Measurements from ENCODE around the gene NKPD1.
A peak's percentile ranks its signal among the peaks of the same experiment; 100 is the strongest.

Gene NKPD1

DNA sequence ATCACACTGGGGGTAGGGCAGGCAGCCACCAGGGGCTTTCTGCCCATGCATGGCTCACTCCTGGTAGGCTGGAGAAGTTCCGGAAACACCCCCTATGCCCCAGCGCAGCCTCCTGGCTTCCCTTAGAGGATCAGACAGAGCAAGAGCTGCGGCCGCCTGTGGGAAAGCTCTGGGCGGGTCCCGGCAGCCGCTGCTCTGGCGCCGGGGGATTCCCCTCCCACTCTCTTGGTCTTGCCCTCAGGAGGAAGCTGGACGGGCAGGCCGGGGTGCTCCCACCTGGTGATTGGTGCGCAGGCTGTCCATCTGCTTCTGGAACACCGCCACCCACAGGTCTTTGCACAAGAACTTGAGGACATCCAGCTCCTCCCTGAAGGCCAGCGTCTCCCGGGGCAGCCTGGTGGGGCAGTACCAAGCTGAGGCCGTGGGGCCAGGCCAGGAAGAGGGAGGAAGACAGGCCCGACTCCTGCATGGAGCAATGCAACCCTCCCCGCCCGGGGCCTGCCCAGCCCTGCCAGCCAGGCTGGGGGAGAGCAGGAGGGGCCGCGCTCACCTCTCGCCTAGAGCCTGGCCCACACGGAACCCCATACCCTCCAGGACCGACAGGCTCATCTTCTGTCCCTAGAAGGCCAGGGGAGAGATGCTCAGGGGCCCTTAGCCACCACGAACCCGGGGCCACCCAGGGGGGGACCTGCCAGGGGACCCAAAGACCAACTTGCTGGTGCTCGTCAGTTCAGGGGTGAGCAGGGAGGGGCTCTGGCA lies 4.0 kb upstream of the NKPD1 start:
- Histone ChIP-seq H3K4me1 (ENCODE audit: control insufficient read depth, insufficient read depth, low read depth, low read length) (peaks cover 14% of the 10 kb centered on the region), H3K9ac (ENCODE audit: low read length) (no peak overlapping the region), H3K23ac (ENCODE audit: low read length in 2 of 2) (no peak overlapping the region), H3K27me3 (ENCODE audit: control insufficient read depth in 1 of 2, insufficient read depth in 1 of 2, low read length in 2 of 2) (peaks cover 33% of the 10 kb centered on the region in 2 experiments), H3K14ac (ENCODE audit: low read length in 2 of 2) (no peak overlapping the region), H3K9me3 (ENCODE audit: control insufficient read depth, low read length) (no peaks in the 10 kb centered on the region), H3K4me2 (ENCODE audit: low read length, poor library complexity, severe bottlenecking) (no peak overlapping the region), H2AK5ac (ENCODE audit: low read length, severe bottlenecking) (no peak overlapping the region), H3K27ac (ENCODE audit: low read length, poor library complexity, severe bottlenecking) (no peak overlapping the region), H2BK120ac (ENCODE audit: low read depth, low read length) (no peak overlapping the region), H2BK5ac (ENCODE audit: low read depth, low read length, poor library complexity, severe bottlenecking) (no peak overlapping the region), H3K4ac (ENCODE audit: low read depth in 1 of 2, low read length in 2 of 2) (no peak overlapping the region), H2BK12ac (ENCODE audit: low read length in 2 of 2) (peak overlapping the region in 1 of 2 experiments; percentile 15), H3K79me1 (replicated peaks; ENCODE audit: low read length, poor library complexity, severe bottlenecking) (no peaks in the 10 kb centered on the region), H3K18ac (ENCODE audit: low read depth in 1 of 2, low read length in 2 of 2) (peak overlapping the region in 1 of 2 experiments; percentile 11), H2BK15ac (ENCODE audit: low read depth, poor library complexity, severe bottlenecking) (peak overlapping the region; percentile 12), H3K36me3 (ENCODE audit: control insufficient read depth in 1 of 2, insufficient read depth in 2 of 2, low read depth in 1 of 2, low read length in 2 of 2) (peaks cover 0 to 7% of the 10 kb centered on the region in 2 experiments), H4K91ac (ENCODE audit: low read length) (no peak overlapping the region), H4K8ac (ENCODE audit: low read length) (peak overlapping the region; percentile 76), H2AFZ (ENCODE audit: low read depth, low read length) (no peak overlapping the region), H3K4me3 (ENCODE audit: insufficient read depth in 1 of 2, low read depth in 1 of 2, low read length in 2 of 2) (no peak overlapping the region)
- WGBS: 49% methylated on average over 27 of the region's 27 CpGs
- DNase-seq: peak; percentile 79

DNA sequence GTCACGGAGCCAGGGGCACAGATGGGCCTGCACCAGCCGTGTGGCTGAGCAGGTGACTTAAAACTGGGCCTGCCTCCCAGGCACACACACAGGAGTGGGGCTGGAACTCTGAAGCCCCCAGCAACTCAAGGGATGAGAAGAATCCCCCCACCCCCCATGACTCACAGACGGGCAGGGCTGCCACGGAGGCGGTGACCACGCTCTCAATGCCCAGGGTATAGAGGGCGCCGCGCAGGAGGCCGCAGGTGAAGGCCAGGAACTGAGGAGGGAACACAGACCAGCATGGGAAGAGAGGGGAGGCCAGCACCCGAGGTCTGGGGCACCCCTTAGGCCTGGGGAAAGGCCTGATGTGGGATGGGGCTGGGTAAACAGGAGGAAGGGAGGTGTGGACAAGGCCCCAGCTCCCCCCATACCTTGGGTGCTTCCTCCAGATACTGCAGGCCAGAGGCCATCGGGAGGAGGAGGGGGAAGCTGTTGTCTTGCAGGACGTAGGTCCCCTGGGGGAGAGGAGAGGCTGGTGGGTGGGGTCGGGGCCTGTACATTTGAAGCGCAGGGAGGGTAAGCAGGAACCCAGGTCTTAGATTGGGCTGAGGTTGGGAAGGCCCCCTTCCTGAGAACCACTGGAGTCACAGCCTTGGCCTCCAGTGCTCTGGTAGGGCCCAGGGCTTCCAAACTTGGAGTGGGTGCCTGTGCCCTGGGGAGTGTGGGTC lies 3.1 kb upstream of the NKPD1 start:
- H2BK5ac ChIP-seq (ENCODE audit: low read depth, low read length, poor library complexity, severe bottlenecking): no peak overlapping the region
- peak overlapping the region in 1 of 2 experiments; percentile 27 for H3K4ac ChIP-seq (ENCODE audit: low read depth in 1 of 2, low read length in 2 of 2)
- H2BK12ac ChIP-seq (ENCODE audit: low read length in 2 of 2): no peak overlapping the region
- H2AFZ ChIP-seq (ENCODE audit: low read depth, low read length): no peak overlapping the region
- H3K9me3 ChIP-seq (ENCODE audit: control insufficient read depth, low read length): no peaks in the 10 kb centered on the region
- H2BK15ac ChIP-seq (ENCODE audit: low read depth, poor library complexity, severe bottlenecking): peak overlapping the region; percentile 83
- H4K91ac ChIP-seq (ENCODE audit: low read length): peak overlapping the region; percentile 71
- H3K36me3 ChIP-seq (ENCODE audit: control insufficient read depth in 1 of 2, insufficient read depth in 2 of 2, low read depth in 1 of 2, low read length in 2 of 2): peaks cover 0 to 6% of the 10 kb centered on the region in 2 experiments
- peaks cover 14% of the 10 kb centered on the region for H3K4me1 ChIP-seq (ENCODE audit: control insufficient read depth, insufficient read depth, low read depth, low read length)
- no peak overlapping the region for H3K4me2 ChIP-seq (ENCODE audit: low read length, poor library complexity, severe bottlenecking)
- no peak overlapping the region for H2AK5ac ChIP-seq (ENCODE audit: low read length, severe bottlenecking)
- no peak for DNase-seq
- no peak overlapping the region for H3K27ac ChIP-seq (ENCODE audit: low read length, poor library complexity, severe bottlenecking)
- peak overlapping the region in 1 of 2 experiments; percentile 13 for H3K14ac ChIP-seq (ENCODE audit: low read length in 2 of 2)
- no peak overlapping the region for H3K23ac ChIP-seq (ENCODE audit: low read length in 2 of 2)
- no peaks in the 10 kb centered on the region for H3K79me1 ChIP-seq (replicated peaks; ENCODE audit: low read length, poor library complexity, severe bottlenecking)
- H3K18ac ChIP-seq (ENCODE audit: low read depth in 1 of 2, low read length in 2 of 2): peak overlapping the region in 1 of 2 experiments; percentile 37
- H3K27me3 ChIP-seq (ENCODE audit: control insufficient read depth in 1 of 2, insufficient read depth in 1 of 2, low read length in 2 of 2): peaks cover 33 to 41% of the 10 kb centered on the region in 2 experiments
- H4K8ac ChIP-seq (ENCODE audit: low read length): peak overlapping the region; percentile 30
- no peak overlapping the region for H3K4me3 ChIP-seq (ENCODE audit: insufficient read depth in 1 of 2, low read depth in 1 of 2, low read length in 2 of 2)
- H2BK120ac ChIP-seq (ENCODE audit: low read depth, low read length): no peak overlapping the region
- 91% methylated on average over 15 of the region's 15 CpGs for WGBS
- no peak overlapping the region for H3K9ac ChIP-seq (ENCODE audit: low read length)

DNA sequence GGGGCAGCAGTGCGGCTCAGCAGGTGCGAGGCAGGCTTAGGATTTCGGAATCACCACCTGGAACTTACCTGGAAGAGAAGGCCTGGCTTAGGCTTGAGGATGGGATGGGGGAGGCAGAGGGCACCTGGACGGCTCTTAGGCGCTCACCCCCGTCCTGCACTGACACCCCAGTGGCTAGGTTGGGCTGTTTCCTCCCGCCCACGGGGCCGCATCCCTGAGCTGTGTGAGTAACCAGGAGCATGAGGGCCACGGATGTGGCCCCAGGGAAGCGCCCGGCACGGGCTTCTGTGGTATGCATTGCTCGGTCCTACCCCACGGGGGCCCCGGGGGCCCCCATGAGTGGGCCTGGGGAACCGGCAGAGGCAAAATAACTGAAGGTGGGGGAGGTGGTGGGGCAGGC lies 2.4 kb upstream of the NKPD1 start:
- no peak overlapping the region for H3K14ac ChIP-seq (ENCODE audit: low read length in 2 of 2)
- H2BK5ac ChIP-seq (ENCODE audit: low read depth, low read length, poor library complexity, severe bottlenecking): no peak overlapping the region
- H2BK12ac ChIP-seq (ENCODE audit: low read length in 2 of 2): no peak overlapping the region
- no peak overlapping the region for H3K27ac ChIP-seq (ENCODE audit: low read length, poor library complexity, severe bottlenecking)
- H3K9ac ChIP-seq (ENCODE audit: low read length): no peak overlapping the region
- peaks cover 37 to 44% of the 10 kb centered on the region in 2 experiments for H3K27me3 ChIP-seq (ENCODE audit: control insufficient read depth in 1 of 2, insufficient read depth in 1 of 2, low read length in 2 of 2)
- no peak overlapping the region for H3K4ac ChIP-seq (ENCODE audit: low read depth in 1 of 2, low read length in 2 of 2)
- no peak overlapping the region for H3K4me2 ChIP-seq (ENCODE audit: low read length, poor library complexity, severe bottlenecking)
- no peak overlapping the region for H4K91ac ChIP-seq (ENCODE audit: low read length)
- H2BK120ac ChIP-seq (ENCODE audit: low read depth, low read length): no peak overlapping the region
- no peak for DNase-seq
- H3K79me1 ChIP-seq (replicated peaks; ENCODE audit: low read length, poor library complexity, severe bottlenecking): no peaks in the 10 kb centered on the region
- H3K23ac ChIP-seq (ENCODE audit: low read length in 2 of 2): peak overlapping the region in 1 of 2 experiments; percentile 15
- no peaks in the 10 kb centered on the region for H3K9me3 ChIP-seq (ENCODE audit: control insufficient read depth, low read length)
- WGBS: 86% methylated on average over 17 of the region's 17 CpGs
- H3K4me1 ChIP-seq (ENCODE audit: control insufficient read depth, insufficient read depth, low read depth, low read length): peaks cover 14% of the 10 kb centered on the region
- no peak overlapping the region for H2AK5ac ChIP-seq (ENCODE audit: low read length, severe bottlenecking)
- H4K8ac ChIP-seq (ENCODE audit: low read length): peak overlapping the region; percentile 32
- no peak overlapping the region for H2AFZ ChIP-seq (ENCODE audit: low read depth, low read length)
- no peak overlapping the region for H2BK15ac ChIP-seq (ENCODE audit: low read depth, poor library complexity, severe bottlenecking)
- no peak overlapping the region for H3K18ac ChIP-seq (ENCODE audit: low read depth in 1 of 2, low read length in 2 of 2)
- H3K4me3 ChIP-seq (ENCODE audit: insufficient read depth in 1 of 2, low read depth in 1 of 2, low read length in 2 of 2): no peak overlapping the region
- H3K36me3 ChIP-seq (ENCODE audit: control insufficient read depth in 1 of 2, insufficient read depth in 2 of 2, low read depth in 1 of 2, low read length in 2 of 2): peaks cover 0 to 2% of the 10 kb centered on the region in 2 experiments

DNA sequence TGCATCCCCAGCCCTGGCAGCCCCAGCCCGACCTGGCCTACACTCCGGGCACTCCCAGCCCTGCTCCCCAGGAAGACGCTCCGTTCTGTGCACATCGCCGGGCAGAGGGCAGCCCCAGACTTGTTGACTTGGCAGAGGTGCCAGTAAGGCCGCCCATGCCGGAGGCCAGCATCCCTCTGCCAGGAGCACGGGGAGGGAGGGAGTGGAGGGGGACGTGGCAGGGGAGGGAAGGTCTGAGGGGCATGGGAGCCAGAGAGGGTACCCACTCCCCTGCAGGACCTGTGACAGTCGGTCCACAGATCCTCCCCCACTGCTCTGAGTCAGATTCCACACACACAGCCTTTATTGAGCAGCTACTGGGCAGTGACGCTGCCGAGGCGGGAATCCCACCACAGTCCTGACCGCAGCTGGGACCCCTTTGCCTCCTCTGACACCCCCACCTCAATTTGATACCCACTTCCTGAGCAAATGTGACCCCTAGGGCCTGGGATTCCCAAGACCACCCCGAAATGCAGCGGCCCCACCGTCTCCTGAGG lies 1.9 kb upstream of the NKPD1 start:
- H3K4me2 ChIP-seq (ENCODE audit: low read length, poor library complexity, severe bottlenecking): no peak overlapping the region
- no peak overlapping the region for H3K4me3 ChIP-seq (ENCODE audit: insufficient read depth in 1 of 2, low read depth in 1 of 2, low read length in 2 of 2)
- no peak overlapping the region for H3K23ac ChIP-seq (ENCODE audit: low read length in 2 of 2)
- no peak overlapping the region for H2BK120ac ChIP-seq (ENCODE audit: low read depth, low read length)
- no peak overlapping the region for H3K14ac ChIP-seq (ENCODE audit: low read length in 2 of 2)
- peak overlapping the region; percentile 32 for H4K8ac ChIP-seq (ENCODE audit: low read length)
- no peak overlapping the region for H2BK12ac ChIP-seq (ENCODE audit: low read length in 2 of 2)
- H2AK5ac ChIP-seq (ENCODE audit: low read length, severe bottlenecking): no peak overlapping the region
- H3K4ac ChIP-seq (ENCODE audit: low read depth in 1 of 2, low read length in 2 of 2): no peak overlapping the region
- no peak overlapping the region for H4K91ac ChIP-seq (ENCODE audit: low read length)
- H3K27ac ChIP-seq (ENCODE audit: low read length, poor library complexity, severe bottlenecking): no peak overlapping the region
- DNase-seq: no peak
- peaks cover 0 to 2% of the 10 kb centered on the region in 2 experiments for H3K36me3 ChIP-seq (ENCODE audit: control insufficient read depth in 1 of 2, insufficient read depth in 2 of 2, low read depth in 1 of 2, low read length in 2 of 2)
- WGBS: 87% methylated on average over 16 of the region's 18 CpGs
- no peak overlapping the region for H2BK15ac ChIP-seq (ENCODE audit: low read depth, poor library complexity, severe bottlenecking)
- peaks cover 14% of the 10 kb centered on the region for H3K4me1 ChIP-seq (ENCODE audit: control insufficient read depth, insufficient read depth, low read depth, low read length)
- no peak overlapping the region for H3K18ac ChIP-seq (ENCODE audit: low read depth in 1 of 2, low read length in 2 of 2)
- no peak overlapping the region for H2BK5ac ChIP-seq (ENCODE audit: low read depth, low read length, poor library complexity, severe bottlenecking)
- H3K79me1 ChIP-seq (replicated peaks; ENCODE audit: low read length, poor library complexity, severe bottlenecking): no peaks in the 10 kb centered on the region
- no peak overlapping the region for H2AFZ ChIP-seq (ENCODE audit: low read depth, low read length)
- peaks cover 41 to 48% of the 10 kb centered on the region in 2 experiments for H3K27me3 ChIP-seq (ENCODE audit: control insufficient read depth in 1 of 2, insufficient read depth in 1 of 2, low read length in 2 of 2)
- H3K9me3 ChIP-seq (ENCODE audit: control insufficient read depth, low read length): no peaks in the 10 kb centered on the region
- no peak overlapping the region for H3K9ac ChIP-seq (ENCODE audit: low read length)
